ENCODE results near the gene POU5F1.
A peak's percentile ranks its signal among the peaks of the same experiment; 100 is the strongest.

POU5F1 gene

GRCh38 chr6:31162463-31163165, 7.9 kb downstream of the POU5F1 start:
- peaks cover 3% of the 10 kb centered on the region; the same call in 1 of the 2 replicates for H3K36me3 ChIP-seq (ENCODE audit: control insufficient read depth, insufficient read depth, low read length)

GRCh38 chr6:31161216-31162126, 9.0 kb downstream of the POU5F1 start:
- TF ChIP-seq, protein P1, sequence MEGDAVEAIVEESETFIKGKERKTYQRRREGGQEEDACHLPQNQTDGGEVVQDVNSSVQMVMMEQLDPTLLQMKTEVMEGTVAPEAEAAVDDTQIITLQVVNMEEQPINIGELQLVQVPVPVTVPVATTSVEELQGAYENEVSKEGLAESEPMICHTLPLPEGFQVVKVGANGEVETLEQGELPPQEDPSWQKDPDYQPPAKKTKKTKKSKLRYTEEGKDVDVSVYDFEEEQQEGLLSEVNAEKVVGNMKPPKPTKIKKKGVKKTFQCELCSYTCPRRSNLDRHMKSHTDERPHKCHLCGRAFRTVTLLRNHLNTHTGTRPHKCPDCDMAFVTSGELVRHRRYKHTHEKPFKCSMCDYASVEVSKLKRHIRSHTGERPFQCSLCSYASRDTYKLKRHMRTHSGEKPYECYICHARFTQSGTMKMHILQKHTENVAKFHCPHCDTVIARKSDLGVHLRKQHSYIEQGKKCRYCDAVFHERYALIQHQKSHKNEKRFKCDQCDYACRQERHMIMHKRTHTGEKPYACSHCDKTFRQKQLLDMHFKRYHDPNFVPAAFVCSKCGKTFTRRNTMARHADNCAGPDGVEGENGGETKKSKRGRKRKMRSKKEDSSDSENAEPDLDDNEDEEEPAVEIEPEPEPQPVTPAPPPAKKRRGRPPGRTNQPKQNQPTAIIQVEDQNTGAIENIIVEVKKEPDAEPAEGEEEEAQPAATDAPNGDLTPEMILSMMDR (IDR thresholded peaks at IDR 0.05; ENCODE audit: insufficient read depth, low read length, poor library complexity, severe bottlenecking), result no peak
- peaks cover 3% of the 10 kb centered on the region; the same call in 1 of the 2 replicates for H3K36me3 ChIP-seq (ENCODE audit: control insufficient read depth, insufficient read depth, low read length)
- no peak for DNase-seq (ENCODE audit: extremely low read depth, insufficient read length)
- H3K4me3 ChIP-seq (replicated peaks; ENCODE audit: low read depth, low read length), result no peak overlapping the region
- no peaks in the 10 kb centered on the region for H3K27me3 ChIP-seq (replicated peaks; ENCODE audit: control insufficient read depth, insufficient read depth, low read length)

More at GRCh38 chr6:31162463-31163165, 7.9 kb downstream of the POU5F1 start:
- DNase-seq (ENCODE audit: extremely low read depth, insufficient read length), result no peak
- TF ChIP-seq, protein P1 (IDR thresholded peaks at IDR 0.05; ENCODE audit: insufficient read depth, low read length, poor library complexity, severe bottlenecking), result no peak
- H3K27me3 ChIP-seq (replicated peaks; ENCODE audit: control insufficient read depth, insufficient read depth, low read length), result no peaks in the 10 kb centered on the region
- no peak overlapping the region for H3K4me3 ChIP-seq (replicated peaks; ENCODE audit: low read depth, low read length)

GRCh38 chr6:31158863-31159855, 11.3 kb downstream of the POU5F1 start:
- peaks cover 3% of the 10 kb centered on the region; the same call in 1 of the 2 replicates for H3K36me3 ChIP-seq (ENCODE audit: control insufficient read depth, insufficient read depth, low read length)
- DNase-seq (ENCODE audit: extremely low read depth, insufficient read length), result peak; percentile 58
- TF ChIP-seq, protein P1 (IDR thresholded peaks at IDR 0.05; ENCODE audit: insufficient read depth, low read length, poor library complexity, severe bottlenecking), result peak; percentile 41
- no peaks in the 10 kb centered on the region for H3K27me3 ChIP-seq (replicated peaks; ENCODE audit: control insufficient read depth, insufficient read depth, low read length)
- peak overlapping the region; percentile 86 for H3K4me3 ChIP-seq (replicated peaks; ENCODE audit: low read depth, low read length)

- TF ChIP-seq, protein P1 (IDR thresholded peaks at IDR 0.05; ENCODE audit: insufficient read depth, low read length, poor library complexity, severe bottlenecking), result no peak
- H3K36me3 ChIP-seq (ENCODE audit: control insufficient read depth, insufficient read depth, low read length), result peaks cover 3% of the 10 kb centered on the region; the same call in 1 of the 2 replicates
- no peaks in the 10 kb centered on the region for H3K27me3 ChIP-seq (replicated peaks; ENCODE audit: control insufficient read depth, insufficient read depth, low read length)
- DNase-seq (ENCODE audit: extremely low read depth, insufficient read length), result peak; percentile 97
- H3K4me3 ChIP-seq (replicated peaks; ENCODE audit: low read depth, low read length), result peak within 1 kb of the TSS; percentile 86
Observed at GRCh38 chr6:31158140-31158862, 12.2 kb downstream of the POU5F1 start, which contains the start of gene TCF19. TCF19 (plus strand) TSS chr6:31158589; CDS start chr6:31159470, 881 bp downstream.
